Measurements from ENCODE around the gene SF3A1.
A peak's percentile ranks its signal among the peaks of the same experiment; 100 is the strongest.

SF3A1 gene

GRCh38 chr22:30386608-30386959 lies 29.9 kb upstream of the SF3A1 start:
- no peak for DNase-seq

GRCh38 chr22:30385942-30386341 lies 29.2 kb upstream of the SF3A1 start:
- DNase-seq, result no peak

DNA sequence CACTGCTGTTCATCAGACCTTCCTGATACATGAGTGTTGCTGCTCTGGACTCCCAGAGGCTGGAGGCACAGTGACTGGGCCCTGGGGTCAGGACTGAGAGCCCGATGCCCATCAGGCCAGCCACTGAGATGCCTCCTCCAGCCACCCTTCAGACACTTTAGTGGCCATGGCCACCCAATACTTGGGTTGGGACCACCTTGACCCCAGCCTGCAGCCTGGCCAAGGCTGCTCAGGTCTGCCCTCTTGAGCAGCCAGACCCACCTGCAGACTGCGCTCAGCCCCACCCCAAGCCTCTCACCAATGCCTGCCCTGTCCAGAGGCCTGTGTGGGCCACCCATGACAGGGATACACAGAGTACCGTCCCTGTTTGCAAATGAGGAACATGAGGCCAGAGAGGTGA lies 26.4 kb upstream of the SF3A1 start:
- no peak for DNase-seq

DNA sequence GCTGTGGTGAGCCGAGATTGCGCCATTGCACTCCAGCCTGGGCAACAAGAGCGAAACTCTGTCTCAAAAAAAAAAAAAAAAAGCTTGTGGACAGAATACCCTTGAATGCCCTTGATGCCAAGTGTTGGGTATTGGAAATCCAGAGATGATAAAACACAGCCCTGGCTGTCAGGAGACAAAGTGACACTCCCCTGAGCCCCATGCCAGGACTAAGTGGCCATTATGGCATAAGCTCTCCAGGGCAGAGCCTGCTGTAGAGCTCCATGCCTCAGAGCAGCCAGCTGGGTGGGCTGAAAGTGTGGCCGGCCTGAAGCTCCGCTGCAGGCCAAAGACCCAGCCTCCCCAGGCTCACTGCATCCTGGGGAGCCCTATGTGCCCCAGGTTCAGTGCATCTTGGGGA lies 25.6 kb upstream of the SF3A1 start:
- DNase-seq, result no peak

GRCh38 chr22:30381264-30381663 lies 24.6 kb upstream of the SF3A1 start:
- DNase-seq, result no peak

GRCh38 chr22:30380011-30380410 lies 23.3 kb upstream of the SF3A1 start:
- DNase-seq, result no peak

DNA sequence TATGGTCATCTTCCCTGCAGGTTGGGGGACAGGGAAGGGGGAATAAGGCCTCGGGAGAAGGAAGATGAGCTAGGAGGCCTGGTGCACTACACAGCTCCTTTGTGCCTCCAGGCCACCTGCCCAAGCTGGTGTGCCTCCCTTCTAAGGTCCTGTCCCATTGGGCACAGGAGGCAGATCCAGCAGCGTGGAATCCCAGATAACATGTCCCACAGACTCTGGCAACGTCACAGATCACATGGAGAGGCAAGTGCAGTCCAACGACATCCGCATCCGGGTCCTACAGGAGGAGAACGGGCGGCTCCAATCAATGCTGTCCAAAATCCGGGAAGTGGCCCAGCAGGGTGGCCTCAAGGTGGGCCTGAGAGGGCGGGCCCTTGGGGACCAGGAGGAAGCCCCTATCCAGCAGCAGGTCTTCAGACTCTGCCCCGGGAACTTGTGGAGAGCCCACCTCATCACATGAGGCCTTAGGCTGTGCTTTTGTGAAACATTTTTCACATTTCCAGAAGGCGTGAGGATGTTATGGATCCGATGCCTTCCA lies 18.7 kb upstream of the SF3A1 start:
- DNase-seq, result no peak

GRCh38 chr22:30373331-30374325 lies 16.9 kb upstream of the SF3A1 start:
- DNase-seq, result no peak

DNA sequence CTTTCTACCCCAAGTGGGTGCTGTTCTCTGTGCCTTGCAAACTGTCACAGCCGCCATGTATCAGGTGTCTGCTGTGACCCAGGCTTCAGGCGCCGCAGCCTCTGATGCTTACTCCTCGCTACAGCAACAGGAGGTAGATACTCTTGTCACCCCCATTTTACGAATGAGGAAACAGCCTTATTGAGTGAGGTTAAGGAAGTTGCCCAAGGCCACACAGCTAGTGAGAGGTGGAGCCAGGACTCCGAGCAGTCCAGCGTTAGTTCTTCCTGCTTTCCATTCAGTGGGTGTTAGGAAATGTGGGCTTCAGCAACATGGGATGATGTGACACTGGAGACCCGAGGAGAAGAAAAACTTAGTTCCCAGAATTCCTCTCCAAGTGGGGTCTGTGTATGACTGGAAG lies 16.2 kb upstream of the SF3A1 start:
- peak; percentile 63 to 77 for DNase-seq

GRCh38 chr22:30371981-30372380 lies 15.3 kb upstream of the SF3A1 start:
- DNase-seq, result no peak

GRCh38 chr22:30371321-30371720 lies 14.6 kb upstream of the SF3A1 start:
- no peak for DNase-seq

DNA sequence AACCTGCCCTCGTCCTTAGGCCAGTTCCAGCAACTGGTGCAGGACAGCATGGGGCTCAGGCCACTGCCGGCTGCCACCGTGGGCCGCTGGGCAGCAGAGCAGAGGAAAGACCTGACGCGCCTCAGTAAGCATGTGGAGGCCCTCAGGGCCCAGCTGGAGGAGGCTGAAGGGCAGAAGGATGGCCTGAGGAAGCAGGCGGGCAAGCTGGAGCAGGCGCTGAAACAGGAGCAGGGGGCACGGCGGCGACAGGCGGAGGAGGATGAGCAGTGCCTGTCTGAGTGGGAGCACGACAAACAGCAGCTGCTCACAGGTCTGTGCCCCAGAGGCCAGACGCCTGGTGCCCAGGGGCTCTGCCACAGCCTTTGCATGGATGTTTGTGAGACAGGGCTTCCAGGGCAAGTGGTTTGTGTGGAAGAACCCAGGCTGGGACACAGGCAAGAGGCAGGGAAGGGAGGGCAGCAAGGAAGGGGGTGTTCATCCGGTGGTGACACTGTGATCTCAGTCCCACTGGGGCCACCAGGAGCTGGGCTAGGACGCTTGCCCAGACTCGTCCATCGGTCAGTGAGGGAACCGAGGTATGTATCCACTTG lies 14.0 kb upstream of the SF3A1 start:
- no peak for DNase-seq

GRCh38 chr22:30368420-30368819 lies 11.7 kb upstream of the SF3A1 start:
- no peak for DNase-seq

DNA sequence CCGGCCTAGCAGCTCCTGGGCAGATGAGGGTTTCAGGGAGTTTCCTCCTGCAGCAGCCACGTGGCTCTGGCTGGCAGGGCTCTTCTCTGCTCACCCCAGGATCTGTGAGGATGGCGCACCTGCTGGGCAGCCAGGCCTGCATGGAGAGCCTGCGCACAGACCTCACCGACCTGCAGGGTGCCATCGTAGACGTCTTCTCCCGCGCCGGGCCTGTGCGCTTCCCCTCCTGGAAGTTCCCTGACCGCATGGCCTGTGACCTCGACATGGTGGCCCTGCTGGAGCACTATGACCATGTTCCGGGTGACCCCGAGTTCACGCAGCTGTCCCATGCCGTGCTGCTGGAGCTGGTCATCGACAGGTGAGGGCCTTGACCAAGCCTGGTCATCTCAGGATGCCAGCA lies 9.2 kb upstream of the SF3A1 start:
- no peak for DNase-seq

DNA sequence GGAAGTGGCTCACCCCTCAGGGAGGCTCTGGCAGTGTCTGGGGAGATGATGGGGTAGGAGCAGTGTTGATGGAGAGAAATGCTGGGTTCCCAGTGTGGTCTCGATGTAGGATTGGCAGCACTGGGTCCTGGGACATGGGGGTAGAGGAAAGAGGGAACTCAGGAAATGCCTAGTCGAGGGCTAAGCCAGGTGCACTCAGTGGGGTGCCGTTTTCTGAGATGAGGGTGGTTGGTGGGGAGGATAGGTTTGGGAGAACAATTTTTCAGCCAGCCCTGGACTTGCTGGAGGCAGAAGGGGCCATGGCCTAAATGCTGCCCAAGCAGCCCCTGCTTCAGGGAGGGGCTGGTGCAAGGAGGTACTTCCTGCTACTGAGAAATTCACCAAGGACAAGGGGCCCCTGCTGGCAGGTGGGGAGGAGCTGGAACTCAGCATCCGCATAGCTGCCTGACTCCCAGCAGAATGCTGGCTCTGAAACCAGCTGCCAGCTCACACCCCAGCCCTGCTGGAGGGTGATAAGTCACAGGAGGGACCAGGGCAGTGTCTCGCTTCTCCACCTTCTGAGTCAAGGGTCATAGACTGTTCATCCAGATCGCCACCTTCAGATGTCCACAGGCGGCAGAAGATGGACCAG lies 6.1 kb upstream of the SF3A1 start:
- DNase-seq, result no peak

- DNase-seq, result no peak
These were observed 5.4 kb upstream of the SF3A1 start for GRCh38 chr22:30361916-30362650.

DNA sequence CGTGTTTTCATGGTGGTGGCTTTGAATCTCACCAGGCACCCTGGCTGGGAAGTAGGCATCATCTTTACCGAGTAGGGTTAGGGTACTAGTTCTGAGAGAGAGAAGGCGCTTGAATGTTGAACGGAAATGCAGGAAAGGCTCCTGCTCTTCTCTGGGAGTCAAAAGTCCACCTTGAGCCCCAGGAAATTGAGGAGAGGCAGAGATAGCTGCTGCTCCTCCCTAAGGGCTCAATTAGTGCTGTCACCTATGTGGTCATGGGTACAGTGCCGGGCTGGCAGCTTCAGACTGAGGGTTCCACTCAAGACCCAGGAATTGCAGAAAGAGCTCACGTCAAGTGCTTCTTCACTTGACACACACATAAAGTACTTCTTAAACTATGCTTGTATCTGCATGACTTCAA lies 1.8 kb upstream of the SF3A1 start:
- DNase-seq, result no peak

GRCh38 chr22:30357650-30358215 lies 1.0 kb upstream of the SF3A1 start:
- DNase-seq, result no peak

GRCh38 chr22:30357236-30357570 lies 509 bp upstream of the SF3A1 start:
- DNase-seq, result peak in 1 of 2 experiments; percentile 54

DNA sequence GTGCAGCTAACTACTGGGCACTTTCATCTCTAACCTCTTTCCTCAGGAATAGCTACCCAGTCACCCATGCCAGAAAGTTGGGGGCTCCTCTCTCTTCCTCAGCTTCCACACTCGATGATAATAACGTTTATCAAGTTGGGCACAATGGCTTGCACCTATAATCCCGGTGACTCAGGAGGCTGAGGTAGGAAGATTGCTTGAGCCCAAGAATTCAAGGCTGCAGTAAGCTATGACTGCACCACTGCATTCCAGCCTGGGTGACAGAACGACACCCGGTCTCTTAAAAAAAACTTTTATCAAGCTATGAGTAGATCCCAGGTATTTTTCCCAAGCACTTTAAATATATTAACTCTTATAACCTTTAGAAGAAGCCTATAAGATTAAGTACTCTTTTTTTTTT lies 2.0 kb downstream of the SF3A1 start:
- no peak for DNase-seq

- DNase-seq, result no peak
These were observed 5.5 kb downstream of the SF3A1 start for GRCh38 chr22:30351226-30351625.

DNA sequence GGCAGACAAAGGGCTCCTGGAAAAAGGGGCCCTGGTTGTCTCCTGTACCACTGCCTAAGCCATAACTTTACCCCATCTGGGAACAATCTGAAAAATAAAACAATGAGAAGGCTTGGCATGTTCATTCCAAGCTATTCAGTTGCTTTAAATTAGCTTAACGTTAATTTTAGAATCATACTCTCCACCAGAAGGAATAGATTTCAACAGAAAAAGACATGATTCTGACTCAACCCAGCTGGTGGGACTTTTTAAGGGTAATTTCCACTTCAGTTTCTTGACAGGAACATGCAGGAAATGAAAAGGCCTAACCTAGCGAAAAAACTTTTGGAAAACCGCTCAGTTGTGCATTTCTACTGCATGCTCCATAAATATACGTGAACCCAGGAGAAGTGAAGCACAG lies 7.9 kb downstream of the SF3A1 start:
- DNase-seq, result no peak

DNA sequence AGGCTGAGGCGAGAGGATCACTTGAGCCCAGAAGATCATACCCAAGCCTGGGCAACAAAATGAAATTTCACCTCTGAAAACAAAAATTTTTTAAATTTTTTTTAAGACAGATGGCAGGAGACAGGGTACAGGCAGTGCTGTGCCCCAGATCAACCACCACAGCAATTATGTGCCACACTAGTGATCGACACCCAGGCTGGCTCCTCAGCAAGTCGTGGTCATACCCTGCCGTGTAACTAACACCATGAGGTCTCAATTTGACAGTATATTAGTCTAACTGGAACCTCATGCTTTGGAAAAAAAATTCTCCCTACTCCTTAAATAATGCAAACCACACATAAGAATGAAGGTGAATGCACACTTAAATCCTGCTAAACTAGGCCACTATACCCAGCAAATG lies 8.3 kb downstream of the SF3A1 start:
- DNase-seq, result no peak

All from Kasumi-1 (cell line).